Measurements from ENCODE around the gene LBP.
"Not testable (repeated sequence)": the region's sequence is repeated elsewhere in the genome, so short reads cannot be mapped to it uniquely, and the experiment has no call there.

Gene LBP

GRCh38 chr20:38377838-38378237, 31.6 kb downstream of the LBP start:
- H3K9ac ChIP-seq (ENCODE audit: low read depth, low read length); H3K4me3 ChIP-seq (ENCODE audit: low read length); H3K9me3 ChIP-seq (replicated peaks; ENCODE audit: low read length); H3K4me2 ChIP-seq (ENCODE audit: low read length); H3K36me3 ChIP-seq (ENCODE audit: insufficient read depth, low read length); H3K4me1 ChIP-seq (ENCODE audit: control insufficient read depth, insufficient read depth, low read length): not testable (repeated sequence)
- peaks cover 52% of the 10 kb centered on the region for H3K27me3 ChIP-seq (ENCODE audit: control insufficient read depth, insufficient read depth, low read length)

DNA sequence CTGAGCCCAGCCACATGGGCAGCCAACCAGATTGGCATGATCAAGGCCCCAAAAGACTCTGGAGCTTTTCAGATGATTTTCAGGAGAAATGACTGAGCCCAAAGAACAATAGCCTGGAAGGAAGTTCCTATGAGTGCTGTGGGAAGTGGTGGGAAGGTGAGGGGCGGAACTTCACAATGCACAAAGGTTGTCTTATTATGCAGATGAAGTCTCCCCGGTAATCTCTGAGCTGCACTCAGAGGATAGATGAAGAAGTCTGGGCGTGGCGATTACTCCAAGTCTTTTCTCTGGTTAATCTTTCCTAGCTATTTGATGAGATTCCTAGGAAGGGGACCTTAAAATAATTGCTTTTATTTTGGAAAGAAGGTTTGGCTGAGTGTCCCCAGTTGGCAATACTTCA, 36.9 kb downstream of the LBP start:
- Histone ChIP-seq H3K9me3 (replicated peaks; ENCODE audit: low read length) (no peaks in the 10 kb centered on the region), H3K4me2 (ENCODE audit: low read length) (no peak overlapping the region), H3K36me3 (ENCODE audit: insufficient read depth, low read length) (no peaks in the 10 kb centered on the region), H3K27me3 (ENCODE audit: control insufficient read depth, insufficient read depth, low read length) (peaks cover 54% of the 10 kb centered on the region), H3K4me1 (ENCODE audit: control insufficient read depth, insufficient read depth, low read length) (no peaks in the 10 kb centered on the region), H3K9ac (ENCODE audit: low read depth, low read length) (no peak overlapping the region), H3K4me3 (ENCODE audit: low read length) (no peak overlapping the region)

GRCh38 chr20:38386004-38386403, 39.7 kb downstream of the LBP start:
- Histone ChIP-seq H3K9me3 (replicated peaks; ENCODE audit: low read length) (no peaks in the 10 kb centered on the region), H3K36me3 (ENCODE audit: insufficient read depth, low read length) (no peaks in the 10 kb centered on the region), H3K4me1 (ENCODE audit: control insufficient read depth, insufficient read depth, low read length) (no peaks in the 10 kb centered on the region), H3K4me3 (ENCODE audit: low read length) (no peak overlapping the region), H3K4me2 (ENCODE audit: low read length) (no peak overlapping the region), H3K27me3 (ENCODE audit: control insufficient read depth, insufficient read depth, low read length) (peaks cover 76% of the 10 kb centered on the region), H3K9ac (ENCODE audit: low read depth, low read length) (no peak overlapping the region)

GRCh38 chr20:38386851-38387250, 40.6 kb downstream of the LBP start:
- H3K36me3 ChIP-seq (ENCODE audit: insufficient read depth, low read length), result no peaks in the 10 kb centered on the region
- no peak overlapping the region for H3K4me3 ChIP-seq (ENCODE audit: low read length)
- H3K9ac ChIP-seq (ENCODE audit: low read depth, low read length), result no peak overlapping the region
- no peaks in the 10 kb centered on the region for H3K4me1 ChIP-seq (ENCODE audit: control insufficient read depth, insufficient read depth, low read length)
- H3K27me3 ChIP-seq (ENCODE audit: control insufficient read depth, insufficient read depth, low read length), result peaks cover 75% of the 10 kb centered on the region
- H3K9me3 ChIP-seq (replicated peaks; ENCODE audit: low read length), result no peaks in the 10 kb centered on the region
- H3K4me2 ChIP-seq (ENCODE audit: low read length), result no peak overlapping the region

- H3K4me3 ChIP-seq (ENCODE audit: low read length), result no peak overlapping the region
- H3K36me3 ChIP-seq (ENCODE audit: insufficient read depth, low read length), result no peaks in the 10 kb centered on the region
- H3K4me2 ChIP-seq (ENCODE audit: low read length), result no peak overlapping the region
- H3K9ac ChIP-seq (ENCODE audit: low read depth, low read length), result no peak overlapping the region
- peaks cover 76% of the 10 kb centered on the region for H3K27me3 ChIP-seq (ENCODE audit: control insufficient read depth, insufficient read depth, low read length)
- no peaks in the 10 kb centered on the region for H3K4me1 ChIP-seq (ENCODE audit: control insufficient read depth, insufficient read depth, low read length)
- H3K9me3 ChIP-seq (replicated peaks; ENCODE audit: low read length), result no peaks in the 10 kb centered on the region
These were observed 41.7 kb downstream of the LBP start for GRCh38 chr20:38387953-38388352.

GRCh38 chr20:38392356-38392755, 46.1 kb downstream of the LBP start:
- Histone ChIP-seq H3K4me1 (ENCODE audit: control insufficient read depth, insufficient read depth, low read length) (peaks cover 8% of the 10 kb centered on the region), H3K27me3 (ENCODE audit: control insufficient read depth, insufficient read depth, low read length) (peaks cover 54% of the 10 kb centered on the region), H3K4me2 (ENCODE audit: low read length) (no peak overlapping the region), H3K9ac (ENCODE audit: low read depth, low read length) (no peak overlapping the region), H3K36me3 (ENCODE audit: insufficient read depth, low read length) (no peaks in the 10 kb centered on the region), H3K4me3 (ENCODE audit: low read length) (no peak overlapping the region), H3K9me3 (replicated peaks; ENCODE audit: low read length) (no peaks in the 10 kb centered on the region)

DNA sequence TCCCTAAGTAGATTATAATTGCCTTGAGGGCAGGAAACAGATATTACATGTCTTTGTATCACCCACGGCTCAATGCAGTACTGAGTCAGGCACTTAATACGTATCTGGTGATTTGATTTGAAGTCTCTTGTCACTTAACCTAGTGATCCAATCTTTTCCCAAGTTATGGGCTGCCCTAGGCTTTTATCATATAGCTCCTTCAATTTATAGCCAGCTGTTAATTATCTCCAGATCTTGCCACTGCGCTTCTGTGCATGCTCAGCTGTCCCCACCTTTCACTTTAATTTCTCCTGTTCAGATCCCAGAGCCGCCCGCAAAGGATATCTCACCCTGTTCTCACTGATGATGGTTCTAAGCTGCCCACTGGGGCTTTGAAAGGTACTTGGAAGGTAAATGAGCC, 47.0 kb downstream of the LBP start:
- Histone ChIP-seq H3K9me3 (replicated peaks; ENCODE audit: low read length) (no peaks in the 10 kb centered on the region), H3K9ac (ENCODE audit: low read depth, low read length) (no peak overlapping the region), H3K36me3 (ENCODE audit: insufficient read depth, low read length) (no peaks in the 10 kb centered on the region), H3K27me3 (ENCODE audit: control insufficient read depth, insufficient read depth, low read length) (peaks cover 51% of the 10 kb centered on the region), H3K4me1 (ENCODE audit: control insufficient read depth, insufficient read depth, low read length) (peaks cover 8% of the 10 kb centered on the region), H3K4me3 (ENCODE audit: low read length) (no peak overlapping the region), H3K4me2 (ENCODE audit: low read length) (no peak overlapping the region)

GRCh38 chr20:38395165-38395564, 48.9 kb downstream of the LBP start:
- Histone ChIP-seq H3K9me3 (replicated peaks; ENCODE audit: low read length) (no peaks in the 10 kb centered on the region), H3K27me3 (ENCODE audit: control insufficient read depth, insufficient read depth, low read length) (peaks cover 32% of the 10 kb centered on the region), H3K36me3 (ENCODE audit: insufficient read depth, low read length) (no peaks in the 10 kb centered on the region), H3K4me3 (ENCODE audit: low read length) (no peak overlapping the region), H3K9ac (ENCODE audit: low read depth, low read length) (no peak overlapping the region), H3K4me2 (ENCODE audit: low read length) (no peak overlapping the region), H3K4me1 (ENCODE audit: control insufficient read depth, insufficient read depth, low read length) (peaks cover 8% of the 10 kb centered on the region)

DNA sequence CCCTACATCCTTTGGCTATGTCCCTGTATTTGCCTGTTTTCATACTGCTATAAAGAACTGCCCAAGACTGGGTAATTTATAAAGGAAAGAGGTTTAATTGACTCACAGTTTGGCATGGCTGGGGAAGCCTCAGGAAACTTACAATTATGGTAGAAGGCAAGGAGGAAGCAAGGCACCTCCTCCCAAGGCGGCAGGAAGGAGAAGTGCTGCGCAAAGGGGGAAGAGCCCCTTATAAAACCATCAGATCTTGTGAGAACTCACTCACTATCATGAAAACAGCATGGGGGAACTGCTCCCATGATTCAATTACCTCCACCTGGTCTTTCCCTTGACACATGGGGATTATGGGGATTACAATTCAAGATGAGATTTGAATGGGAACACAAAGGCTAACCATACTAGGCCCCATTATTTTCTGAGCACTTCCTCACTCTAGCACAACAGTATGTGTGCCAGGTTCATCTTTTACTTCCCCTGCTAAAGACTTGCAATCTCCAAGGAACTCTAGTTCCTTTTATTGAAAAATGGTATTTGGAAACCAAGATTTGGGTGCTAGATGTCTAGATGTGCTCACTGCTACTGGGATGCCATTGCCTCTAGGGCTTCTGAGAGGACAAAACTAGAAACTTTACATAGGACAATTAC, 49.6 kb downstream of the LBP start:
- not testable (repeated sequence) for H3K4me3 ChIP-seq (ENCODE audit: low read length); H3K4me1 ChIP-seq (ENCODE audit: control insufficient read depth, insufficient read depth, low read length); H3K9me3 ChIP-seq (replicated peaks; ENCODE audit: low read length); H3K4me2 ChIP-seq (ENCODE audit: low read length); H3K9ac ChIP-seq (ENCODE audit: low read depth, low read length); H3K36me3 ChIP-seq (ENCODE audit: insufficient read depth, low read length)
- peaks cover 28% of the 10 kb centered on the region for H3K27me3 ChIP-seq (ENCODE audit: control insufficient read depth, insufficient read depth, low read length)

DNA sequence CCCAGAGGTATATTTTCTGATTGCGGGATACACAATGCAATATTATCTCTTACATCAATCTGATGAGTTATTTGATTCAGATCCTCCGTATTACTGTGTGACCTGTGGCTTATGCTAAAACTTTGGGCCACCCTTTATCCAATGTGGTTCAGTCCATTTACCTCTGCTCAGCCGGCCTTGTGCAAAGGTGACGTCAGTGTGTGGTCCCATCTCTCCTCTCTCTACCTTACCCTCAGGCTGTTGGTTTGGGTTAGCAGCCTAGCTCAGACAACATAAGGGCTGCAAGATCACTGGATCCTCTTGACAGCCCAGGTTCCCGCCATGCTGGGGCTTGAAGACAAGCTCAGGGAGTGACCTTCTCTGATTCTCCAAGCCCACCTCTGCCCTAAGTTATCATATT, 55.8 kb downstream of the LBP start:
- Histone ChIP-seq H3K9me3 (replicated peaks; ENCODE audit: low read length) (no peaks in the 10 kb centered on the region), H3K4me2 (ENCODE audit: low read length) (no peak overlapping the region), H3K4me3 (ENCODE audit: low read length) (no peak overlapping the region), H3K9ac (ENCODE audit: low read depth, low read length) (no peak overlapping the region), H3K4me1 (ENCODE audit: control insufficient read depth, insufficient read depth, low read length) (no peaks in the 10 kb centered on the region), H3K27me3 (ENCODE audit: control insufficient read depth, insufficient read depth, low read length) (no peaks in the 10 kb centered on the region), H3K36me3 (ENCODE audit: insufficient read depth, low read length) (no peaks in the 10 kb centered on the region)

- no peak overlapping the region for H3K4me3 ChIP-seq (ENCODE audit: low read length)
- H3K9me3 ChIP-seq (replicated peaks; ENCODE audit: low read length), result no peaks in the 10 kb centered on the region
- H3K9ac ChIP-seq (ENCODE audit: low read depth, low read length), result no peak overlapping the region
- H3K4me2 ChIP-seq (ENCODE audit: low read length), result no peak overlapping the region
- H3K27me3 ChIP-seq (ENCODE audit: control insufficient read depth, insufficient read depth, low read length), result no peaks in the 10 kb centered on the region
- H3K4me1 ChIP-seq (ENCODE audit: control insufficient read depth, insufficient read depth, low read length), result no peaks in the 10 kb centered on the region
- no peaks in the 10 kb centered on the region for H3K36me3 ChIP-seq (ENCODE audit: insufficient read depth, low read length)
These were observed 56.5 kb downstream of the LBP start for GRCh38 chr20:38402816-38403215.

DNA sequence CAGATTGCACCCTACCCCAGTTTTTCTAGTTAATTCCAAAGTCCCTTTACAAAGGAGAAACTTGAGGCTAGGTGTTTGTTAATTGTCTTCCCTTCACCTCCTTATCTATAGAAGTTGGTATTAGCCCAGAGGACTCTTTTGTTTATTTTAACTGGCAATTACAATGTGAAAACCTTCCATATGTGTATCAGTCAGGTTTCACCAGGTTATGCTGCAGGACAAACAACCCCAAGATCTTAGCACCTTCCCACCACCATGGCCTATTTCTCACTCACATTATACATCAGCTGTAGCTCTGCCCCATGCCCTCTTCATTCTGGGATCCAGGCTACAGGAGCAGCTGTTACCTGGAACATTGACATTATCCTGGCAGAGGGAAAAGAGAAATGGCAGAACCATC, 57.7 kb downstream of the LBP start:
- no peaks in the 10 kb centered on the region for H3K4me1 ChIP-seq (ENCODE audit: control insufficient read depth, insufficient read depth, low read length)
- H3K4me2 ChIP-seq (ENCODE audit: low read length), result no peak overlapping the region
- no peaks in the 10 kb centered on the region for H3K36me3 ChIP-seq (ENCODE audit: insufficient read depth, low read length)
- H3K27me3 ChIP-seq (ENCODE audit: control insufficient read depth, insufficient read depth, low read length), result no peaks in the 10 kb centered on the region
- H3K9ac ChIP-seq (ENCODE audit: low read depth, low read length), result no peak overlapping the region
- H3K9me3 ChIP-seq (replicated peaks; ENCODE audit: low read length), result no peaks in the 10 kb centered on the region
- no peak overlapping the region for H3K4me3 ChIP-seq (ENCODE audit: low read length)
